Measurements from ENCODE around the gene CLDN1. TPM values are rescaled to one million over a fixed set of nuclear protein-coding genes. Genes with fewer than 3 reads are reported as not detected.
A peak's percentile ranks its signal among the peaks of the same experiment; 100 is the strongest.

CLDN1 gene
- total RNA-seq, 2 donors from 2014 or later, result 8.7 to 10.2 TPM

DNA sequence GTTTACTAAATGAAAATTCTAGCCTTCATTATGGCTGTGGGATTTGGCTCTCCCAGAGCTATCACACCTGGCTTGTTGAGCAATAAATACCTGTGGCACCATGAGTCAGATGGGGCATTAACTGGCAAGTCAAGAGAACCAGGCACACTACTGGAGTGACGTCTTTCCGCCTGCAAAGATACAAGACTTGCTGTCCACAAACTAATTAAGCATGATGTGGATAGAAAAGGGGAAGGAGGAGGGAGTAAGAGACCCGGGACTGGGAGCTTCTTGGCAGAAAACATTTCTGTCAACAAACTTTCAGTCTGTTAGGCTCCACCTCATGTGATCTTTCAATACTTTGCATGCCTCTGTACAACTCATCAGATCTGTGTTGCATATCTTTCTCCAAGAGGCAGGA lies 56.5 kb downstream of the CLDN1 start:
- H3K4me1 Mint-ChIP-seq, result peaks cover 2% of the 10 kb centered on the region
- H3K27me3 ChIP-seq (ENCODE audit: control insufficient read depth, insufficient read depth, low read length, poor library complexity, severe bottlenecking), result no peaks in the 10 kb centered on the region
- no peaks in the 10 kb centered on the region for H3K27me3 Mint-ChIP-seq (ENCODE audit: insufficient read depth)
- 93 to 94% methylated on average over 3 of the region's 3 CpGs for WGBS, 2 experiments (ENCODE audit: insufficient coverage in 1 of 2, insufficient read length in 1 of 2)
- H3K9me3 ChIP-seq (ENCODE audit: control insufficient read depth, low read length), result no peaks in the 10 kb centered on the region
- no peak overlapping the region for H3K4me3 ChIP-seq (ENCODE audit: low read length)
- H3K4me3 Mint-ChIP-seq, result no peak overlapping the region
- no peak overlapping the region for H3K9ac ChIP-seq (ENCODE audit: extremely low read depth, low read length, poor library complexity, severe bottlenecking)
- H3K27ac Mint-ChIP-seq, result no peak overlapping the region
- H3K36me3 ChIP-seq (ENCODE audit: control insufficient read depth, insufficient read depth, low read length), result no peaks in the 10 kb centered on the region
- no peak for DNase-seq
- H3K36me3 Mint-ChIP-seq (ENCODE audit: low read depth), result no peaks in the 10 kb centered on the region
- no peak overlapping the region for H3K27ac ChIP-seq (ENCODE audit: low read depth, low read length)
- TF ChIP-seq, protein P1, sequence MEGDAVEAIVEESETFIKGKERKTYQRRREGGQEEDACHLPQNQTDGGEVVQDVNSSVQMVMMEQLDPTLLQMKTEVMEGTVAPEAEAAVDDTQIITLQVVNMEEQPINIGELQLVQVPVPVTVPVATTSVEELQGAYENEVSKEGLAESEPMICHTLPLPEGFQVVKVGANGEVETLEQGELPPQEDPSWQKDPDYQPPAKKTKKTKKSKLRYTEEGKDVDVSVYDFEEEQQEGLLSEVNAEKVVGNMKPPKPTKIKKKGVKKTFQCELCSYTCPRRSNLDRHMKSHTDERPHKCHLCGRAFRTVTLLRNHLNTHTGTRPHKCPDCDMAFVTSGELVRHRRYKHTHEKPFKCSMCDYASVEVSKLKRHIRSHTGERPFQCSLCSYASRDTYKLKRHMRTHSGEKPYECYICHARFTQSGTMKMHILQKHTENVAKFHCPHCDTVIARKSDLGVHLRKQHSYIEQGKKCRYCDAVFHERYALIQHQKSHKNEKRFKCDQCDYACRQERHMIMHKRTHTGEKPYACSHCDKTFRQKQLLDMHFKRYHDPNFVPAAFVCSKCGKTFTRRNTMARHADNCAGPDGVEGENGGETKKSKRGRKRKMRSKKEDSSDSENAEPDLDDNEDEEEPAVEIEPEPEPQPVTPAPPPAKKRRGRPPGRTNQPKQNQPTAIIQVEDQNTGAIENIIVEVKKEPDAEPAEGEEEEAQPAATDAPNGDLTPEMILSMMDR (conservative IDR thresholded peaks at IDR 0.05), result no peak
- peaks cover 2% of the 10 kb centered on the region for H3K9me3 Mint-ChIP-seq
- no peaks in the 10 kb centered on the region for H3K4me1 ChIP-seq (ENCODE audit: control insufficient read depth, insufficient read depth, low read length)

DNA sequence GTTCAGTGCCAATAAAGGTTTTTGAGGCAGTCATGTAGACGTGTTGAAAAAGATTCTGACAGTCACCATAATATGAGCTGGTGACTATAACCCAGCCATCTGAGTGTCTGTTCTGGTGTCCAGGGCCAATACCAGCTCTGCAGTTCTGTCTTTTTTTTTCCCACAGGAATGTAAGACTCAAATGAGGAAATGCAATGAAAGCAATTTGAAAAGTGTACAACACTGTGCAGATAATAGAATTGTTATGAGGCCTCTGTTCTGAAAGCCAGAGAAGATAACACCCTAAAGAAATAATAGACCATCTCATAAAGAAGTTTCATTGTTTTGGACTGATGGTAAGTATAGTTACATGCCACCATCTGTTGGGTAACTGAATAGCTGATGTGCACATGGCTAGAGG lies 57.1 kb downstream of the CLDN1 start:
- DNase-seq, result no peak
- Mint-ChIP-seq H3K36me3 (ENCODE audit: low read depth) (no peaks in the 10 kb centered on the region), H3K9me3 (no peaks in the 10 kb centered on the region), H3K4me3 (no peak overlapping the region), H3K27me3 (ENCODE audit: insufficient read depth) (no peaks in the 10 kb centered on the region), H3K4me1 (peaks cover 2% of the 10 kb centered on the region), H3K27ac (no peak overlapping the region)
- no peaks in the 10 kb centered on the region for H3K27me3 ChIP-seq (ENCODE audit: control insufficient read depth, insufficient read depth, low read length, poor library complexity, severe bottlenecking)
- H3K36me3 ChIP-seq (ENCODE audit: control insufficient read depth, insufficient read depth, low read length), result no peaks in the 10 kb centered on the region
- no peak overlapping the region for H3K9ac ChIP-seq (ENCODE audit: extremely low read depth, low read length, poor library complexity, severe bottlenecking)
- H3K27ac ChIP-seq (ENCODE audit: low read depth, low read length), result no peak overlapping the region
- H3K4me1 ChIP-seq (ENCODE audit: control insufficient read depth, insufficient read depth, low read length), result no peaks in the 10 kb centered on the region
- TF ChIP-seq, protein P1 (conservative IDR thresholded peaks at IDR 0.05), result no peak
- no peak overlapping the region for H3K4me3 ChIP-seq (ENCODE audit: low read length)
- H3K9me3 ChIP-seq (ENCODE audit: control insufficient read depth, low read length), result no peaks in the 10 kb centered on the region
- 89 to 100% methylated on average over 1 of the region's 1 CpG for WGBS, 2 experiments (ENCODE audit: insufficient coverage in 1 of 2, insufficient read length in 1 of 2)

DNA sequence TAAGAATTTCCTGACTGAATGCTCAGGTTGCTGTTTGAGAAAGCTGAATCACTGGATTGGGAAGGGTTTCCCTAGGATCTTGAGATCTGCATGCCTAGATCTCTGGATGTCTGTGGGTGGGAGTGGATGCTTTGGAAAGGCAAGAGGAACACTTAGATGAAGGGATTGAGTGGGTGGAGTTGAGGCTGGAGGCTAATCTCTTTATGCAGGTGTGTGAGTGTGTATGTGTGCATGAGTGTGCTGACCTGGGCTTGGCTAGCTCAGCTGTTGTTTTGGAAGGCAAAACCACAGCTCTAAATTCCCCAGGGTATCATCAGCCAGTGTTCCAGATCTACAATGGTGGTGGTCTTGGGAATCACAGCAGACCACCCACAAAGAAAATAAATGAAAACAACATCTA lies 60.5 kb downstream of the CLDN1 start:
- Histone ChIP-seq H3K27ac (ENCODE audit: low read depth, low read length) (no peak overlapping the region), H3K27me3 (ENCODE audit: control insufficient read depth, insufficient read depth, low read length, poor library complexity, severe bottlenecking) (no peaks in the 10 kb centered on the region), H3K9ac (ENCODE audit: extremely low read depth, low read length, poor library complexity, severe bottlenecking) (no peak overlapping the region), H3K36me3 (ENCODE audit: control insufficient read depth, insufficient read depth, low read length) (no peaks in the 10 kb centered on the region), H3K4me1 (ENCODE audit: control insufficient read depth, insufficient read depth, low read length) (peaks cover 6% of the 10 kb centered on the region), H3K9me3 (ENCODE audit: control insufficient read depth, low read length) (no peaks in the 10 kb centered on the region), H3K4me3 (ENCODE audit: low read length) (no peak overlapping the region)
- H3K4me1 Mint-ChIP-seq, result peaks cover 13% of the 10 kb centered on the region
- TF ChIP-seq, protein P1 (conservative IDR thresholded peaks at IDR 0.05), result no peak
- no peak overlapping the region for H3K4me3 Mint-ChIP-seq
- no peak for DNase-seq
- no peaks in the 10 kb centered on the region for H3K27me3 Mint-ChIP-seq (ENCODE audit: insufficient read depth)
- no peaks in the 10 kb centered on the region for H3K36me3 Mint-ChIP-seq (ENCODE audit: low read depth)
- peak overlapping the region; percentile 13 for H3K27ac Mint-ChIP-seq
- no peaks in the 10 kb centered on the region for H3K9me3 Mint-ChIP-seq
